IPS-11a (cell line): Measurements from ENCODE around the gene MT1H.
"Not testable (repeated sequence)": the region's sequence is repeated elsewhere in the genome, so short reads cannot be mapped to it uniquely, and the experiment has no call there.

Experiments
- H3K4me3 ChIP-seq: one replicate; pipeline ENCODE4 v1.5.1; 2013; ENCODE audit warnings: low read depth, low read length, control low read depth

The MT1H gene

GRCh38 chr16:56717532-56717931 is 47.9 kb downstream of the MT1H start:
- H3K4me3 ChIP-seq: not testable (repeated sequence)
